Peyer's patch (tissue), 4 donors: ENCODE data around the gene ZNF552.

Experiments used
- POLR2A ChIP-seq, 2 donors: fragments of 450-650 bp; IDR thresholded peaks; one replicate each; pipeline ENCODE4 v1.5.1; 2017; ENCODE audit warnings: antibody characterized with exemption in 2 of 2, mild to moderate bottlenecking in 2 of 2, moderate library complexity in 2 of 2
- TF ChIP-seq, protein P1 (sequence below), 6 experiments: fragments of 450-650 bp in 4 of 6; fragments of 200-600 bp in 2 of 6; sonication (generic) in 1 of 6; IDR thresholded peaks; one replicate each; pipeline ENCODE4 v1.5.1; 2017 to 2019; ENCODE audit warnings: antibody characterized with exemption in 6 of 6, mild to moderate bottlenecking in 3 of 6, moderate library complexity in 1 of 6

DNA sequence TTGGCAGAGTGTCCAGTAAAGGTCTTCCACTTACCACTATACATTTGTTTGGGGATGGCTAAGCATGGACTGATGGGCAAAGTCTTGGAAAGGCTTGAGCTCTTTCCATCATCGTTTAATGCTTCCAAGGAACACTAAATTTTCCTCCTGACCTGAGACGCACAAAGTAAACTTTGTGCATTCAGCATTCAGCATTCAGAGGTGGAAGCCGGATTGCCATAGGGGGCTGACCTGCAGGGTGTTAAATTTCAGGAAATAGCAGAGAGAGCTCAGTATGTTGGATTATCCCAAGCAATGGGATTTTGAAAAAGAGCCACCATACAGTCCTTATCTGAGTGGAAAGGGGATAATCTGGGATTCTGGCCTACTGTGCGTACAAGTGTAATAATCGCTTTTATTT is 14.0 kb downstream of the ZNF552 start:
- TF ChIP-seq, protein P1, sequence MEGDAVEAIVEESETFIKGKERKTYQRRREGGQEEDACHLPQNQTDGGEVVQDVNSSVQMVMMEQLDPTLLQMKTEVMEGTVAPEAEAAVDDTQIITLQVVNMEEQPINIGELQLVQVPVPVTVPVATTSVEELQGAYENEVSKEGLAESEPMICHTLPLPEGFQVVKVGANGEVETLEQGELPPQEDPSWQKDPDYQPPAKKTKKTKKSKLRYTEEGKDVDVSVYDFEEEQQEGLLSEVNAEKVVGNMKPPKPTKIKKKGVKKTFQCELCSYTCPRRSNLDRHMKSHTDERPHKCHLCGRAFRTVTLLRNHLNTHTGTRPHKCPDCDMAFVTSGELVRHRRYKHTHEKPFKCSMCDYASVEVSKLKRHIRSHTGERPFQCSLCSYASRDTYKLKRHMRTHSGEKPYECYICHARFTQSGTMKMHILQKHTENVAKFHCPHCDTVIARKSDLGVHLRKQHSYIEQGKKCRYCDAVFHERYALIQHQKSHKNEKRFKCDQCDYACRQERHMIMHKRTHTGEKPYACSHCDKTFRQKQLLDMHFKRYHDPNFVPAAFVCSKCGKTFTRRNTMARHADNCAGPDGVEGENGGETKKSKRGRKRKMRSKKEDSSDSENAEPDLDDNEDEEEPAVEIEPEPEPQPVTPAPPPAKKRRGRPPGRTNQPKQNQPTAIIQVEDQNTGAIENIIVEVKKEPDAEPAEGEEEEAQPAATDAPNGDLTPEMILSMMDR (IDR thresholded peaks at IDR 0.05): no peak
- no peak for TF ChIP-seq POLR2A (IDR thresholded peaks at IDR 0.05)
